Lower leg skin (tissue), 3 donors: ENCODE results near the gene CSMD2.

Experiments
- CTCF ChIP-seq, 3 donors: fragments of 450-650 bp; IDR thresholded peaks; one replicate each; pipeline ENCODE4 v1.5.1; 2016; ENCODE audit warnings: antibody characterized with exemption in 3 of 3, mild to moderate bottlenecking in 3 of 3, moderate library complexity in 2 of 3
- POLR2A ChIP-seq, 2 donors: fragments of 450-650 bp; IDR thresholded peaks; one replicate each; pipeline ENCODE4 v1.6.1; 2016 to 2017; ENCODE audit warnings: antibody characterized with exemption in 2 of 2, mild to moderate bottlenecking in 1 of 2, moderate library complexity in 1 of 2

GRCh38 chr1:33703464-33703863, 461.6 kb downstream of the CSMD2 start:
- no peak for TF ChIP-seq CTCF (IDR thresholded peaks at IDR 0.05)
- no peak for TF ChIP-seq POLR2A (IDR thresholded peaks at IDR 0.05)
